Adrenal gland (tissue), 12 donors: ENCODE results near the gene THAP4. TPM values are rescaled to one million over a fixed set of nuclear protein-coding genes. Genes with fewer than 3 reads are reported as not detected.

ENCODE experiments used
- DNase-seq, 7 donors: peaks; one replicate each; pipeline ENCODE4 v3.0.0-alpha.2; 2019 to 2020
- H3K27ac ChIP-seq, 5 donors: fragments of 200-600 bp; sonication (generic) in 4 of 5; 1 replicate in 3 of 5; 2 replicates in 2 of 5; pipeline versions ENCODE4 v1.5.1 to v1.8.0; 2016 to 2020; ENCODE audit warnings: mild to moderate bottlenecking in 1 of 5
- H3K27me3 ChIP-seq: fragments of 200-600 bp; 2 replicates; pipeline ENCODE4 v1.8.0; 2021
- H3K36me3 ChIP-seq, 2 donors: fragments of 200-600 bp; replicated peaks in 1 of 2; 1 replicate in 1 of 2; 2 replicates in 1 of 2; pipeline versions ENCODE4 v1.5.1 to v1.8.0; 2018 to 2022
- H3K4me1 ChIP-seq, 2 donors: fragments of 200-600 bp; replicated peaks in 1 of 2; 1 replicate in 1 of 2; 2 replicates in 1 of 2; pipeline versions ENCODE4 v1.5.1 to v1.8.0; 2018 to 2021
- H3K4me3 ChIP-seq, 4 donors: fragments of 200-600 bp; sonication (generic) in 3 of 4; one replicate each; pipeline ENCODE4 v1.5.1; 2016 to 2018
- H3K9me3 ChIP-seq, 3 donors: fragments of 200-600 bp; sonication (generic) in 1 of 3; replicated peaks in 1 of 3; 1 replicate in 2 of 3; 2 replicates in 1 of 3; pipeline versions ENCODE4 v1.5.1 to v1.8.0; 2016 to 2021
- CTCF ChIP-seq, 6 experiments: fragments of 450-650 bp in 4 of 6; fragments of 200-600 bp in 2 of 6; sonication (generic) in 1 of 6; IDR thresholded peaks; 1 replicate in 5 of 6; 2 replicates in 1 of 6; pipeline versions ENCODE4 v1.5.1 to v1.8.0; 2016 to 2021; ENCODE audit warnings: antibody characterized with exemption in 6 of 6, mild to moderate bottlenecking in 2 of 6, moderate library complexity in 1 of 6
- POLR2A ChIP-seq, 2 donors: fragments of 450-650 bp; IDR thresholded peaks; one replicate each; pipeline ENCODE4 v1.6.1; 2017; ENCODE audit warnings: antibody characterized with exemption in 2 of 2, mild to moderate bottlenecking in 2 of 2, moderate library complexity in 1 of 2
- WGBS, 4 donors: extraction: QIAGEN DNeasy Blood & Tissue Kit in 2 of 4; methylation state at CpG; one replicate each; pipeline versions ENCODE4 v1.1.5 to v1.1.7; 2013 to 2017; 5-methylcytosine and 5-hydroxymethylcytosine counted together
- intact Hi-C, 2 donors: fragments of 100-400 bp; cut with DNase I; formaldehyde crosslinking; loops; one replicate each; pipeline versions ENCODE4 v1.14.1 to v1.15.0; 2022 to 2023
- polyA plus RNA-seq, 3 donors: library from polyadenylated mRNA; stranded (reverse); fragments of 200-250 nt in 2 of 3; fragments of 350-450 nt in 1 of 3; fragmentation: Illumina TruSeq in 1 of 3; extraction: RNeasy Lipid Tissue Mini Kit (QIAGEN cat#74804) in 1 of 3; gene quantifications; one replicate each; pipeline ENCODE4 v1.2.3, GENCODE V29; 2013 to 2014
- total RNA-seq, 9 donors: library from RNA; depleted of rRNA in 4 of 9; stranded (reverse); fragments of >200 nt in 4 of 9; fragments of 120-200 nt in 1 of 9; fragmentation: NEBNext Ultra II Directional in 1 of 9; extraction: Animal tissue kit (Norgen Biotek cat#: 25700) in 1 of 9; gene quantifications; one replicate each; pipeline versions ENCODE4 v1.1.0 to v1.2.4, GENCODE V29; 2013 to 2023
- donor health status: healthy with polysubstance abuse.
- donor health status: Bipolar disorder and iron deficiency.
- donor health status: DM: yes; HTN: yes; CAD: no.
- donor health status: DM: no; HTN: no; CAD: no.
- donor health status: DM: no; HTN: no; CAD: no.
- donor health status: DM: yes; HTN: yes; CAD: no.

THAP4 gene
- total and polyA plus RNA-seq, 12 donors: 23.9 to 62.9 (median 41.1) TPM

GRCh38 chr2:241620419-241620769 is 16.6 kb downstream of the THAP4 start:
- 63 to 79% (median 69%) methylated on average over 6 of the region's 6 CpGs for WGBS, 4 donors
- Histone ChIP-seq H3K4me1 (no peaks in the 10 kb centered on the region), H3K27me3 (no peaks in the 10 kb centered on the region), H3K36me3 (no peaks in the 10 kb centered on the region), H3K27ac (peak overlapping the region in 1 of 5 donors; percentile 29), H3K4me3 (no peak overlapping the region), H3K9me3 (no peaks in the 10 kb centered on the region)
- TF ChIP-seq POLR2A (IDR thresholded peaks at IDR 0.05) (no peak), CTCF (IDR thresholded peaks at IDR 0.05) (no peak)
- intact Hi-C loops: no loop called here
- DNase-seq: peak in 2 of 7 donors; percentile 34 to 60

GRCh38 chr2:241619597-241620418 is 17.1 kb downstream of the THAP4 start:
- Histone ChIP-seq H3K36me3 (no peaks in the 10 kb centered on the region), H3K27ac (no peak overlapping the region), H3K4me1 (no peaks in the 10 kb centered on the region), H3K27me3 (no peaks in the 10 kb centered on the region), H3K9me3 (no peaks in the 10 kb centered on the region), H3K4me3 (no peak overlapping the region)
- TF ChIP-seq POLR2A (IDR thresholded peaks at IDR 0.05) (no peak), CTCF (IDR thresholded peaks at IDR 0.05) (no peak)
- intact Hi-C loops: no loop called here
- WGBS, 4 donors: 77 to 84% (median 82%) methylated on average over 16 to 20 of the region's 20 CpGs
- no peak for DNase-seq

- DNase-seq: peak in 2 of 7 donors; percentile 18 to 38
- H3K9me3 ChIP-seq: no peaks in the 10 kb centered on the region
- H3K4me3 ChIP-seq: no peak overlapping the region
- intact Hi-C loops: no loop called here
- H3K36me3 ChIP-seq: no peaks in the 10 kb centered on the region
- H3K27ac ChIP-seq: peak overlapping the region in 1 of 5 donors; percentile 1
- no peaks in the 10 kb centered on the region for H3K4me1 ChIP-seq
- 54 to 72% (median 58%) methylated on average over 8 to 11 of the region's 11 CpGs for WGBS, 4 donors
- no peak for TF ChIP-seq CTCF (IDR thresholded peaks at IDR 0.05)
- TF ChIP-seq POLR2A (IDR thresholded peaks at IDR 0.05): no peak
- no peaks in the 10 kb centered on the region for H3K27me3 ChIP-seq
Observed at GRCh38 chr2:241618829-241619228, 18.1 kb downstream of the THAP4 start.

GRCh38 chr2:241618296-241618805 is 18.6 kb downstream of the THAP4 start:
- Histone ChIP-seq H3K4me1 (no peaks in the 10 kb centered on the region), H3K9me3 (no peaks in the 10 kb centered on the region), H3K4me3 (no peak overlapping the region), H3K27ac (no peak overlapping the region), H3K36me3 (no peaks in the 10 kb centered on the region), H3K27me3 (no peaks in the 10 kb centered on the region)
- no peak for TF ChIP-seq CTCF (IDR thresholded peaks at IDR 0.05)
- TF ChIP-seq POLR2A (IDR thresholded peaks at IDR 0.05): no peak
- 77 to 94% (median 90%) methylated on average over 5 of the region's 5 CpGs for WGBS, 4 donors
- DNase-seq: no peak
- intact Hi-C loops: no loop called here
